Uterus (tissue), 2 donors: Measurements from ENCODE around the gene RAD51B.

Experiments used
- CTCF ChIP-seq, 4 experiments: fragments of 200-600 bp in 2 of 4; fragments of 450-650 bp in 2 of 4; sonication (generic) in 2 of 4; IDR thresholded peaks; one replicate each; pipeline ENCODE4 v1.5.1; 2016 to 2019; ENCODE audit warnings: antibody characterized with exemption in 4 of 4, mild to moderate bottlenecking in 2 of 4, moderate library complexity in 1 of 4
- POLR2A ChIP-seq, 2 donors: fragments of 450-650 bp; IDR thresholded peaks; one replicate each; pipeline ENCODE4 v1.6.1; 2016; ENCODE audit warnings: antibody characterized with exemption in 2 of 2, mild to moderate bottlenecking in 1 of 2, moderate library complexity in 1 of 2

- TF ChIP-seq CTCF (IDR thresholded peaks at IDR 0.05) (no peak), POLR2A (IDR thresholded peaks at IDR 0.05) (no peak)
These were observed 63.5 kb downstream of the RAD51B start for GRCh38 chr14:67882986-67883555.
